ENCODE results near the gene MAGI3.

MAGI3 gene

GRCh38 chr1:113677250-113678158 is 287.2 kb downstream of the MAGI3 start:
- 0 out of 2 replicates have a peak, but pooled peaks have one; percentile 7 for TF ChIP-seq CTCF (IDR thresholded peaks at IDR 0.05; ENCODE audit: low read depth, low read length)
- H3K4me3 ChIP-seq (ENCODE audit: low read depth, low read length) = no peak overlapping the region
- H3K9me3 ChIP-seq (ENCODE audit: severe bottlenecking) = no peaks in the 10 kb centered on the region
- H3K27me3 ChIP-seq (ENCODE audit: insufficient read depth, low read depth, severe bottlenecking) = no peaks in the 10 kb centered on the region
- 0 out of 2 replicates have a peak, but pooled peaks cover 4% of the 10 kb centered on the region for H3K36me3 ChIP-seq
- H3K27ac ChIP-seq = no peak overlapping the region
- peak; percentile 44 for DNase-seq

GRCh38 chr1:113678159-113678469 is 287.8 kb downstream of the MAGI3 start:
- Histone ChIP-seq H3K4me3 (ENCODE audit: low read depth, low read length) (no peak overlapping the region), H3K36me3 (peaks cover 4% of the 10 kb centered on the region; the same call in 1 of the 2 replicates), H3K9me3 (ENCODE audit: severe bottlenecking) (no peaks in the 10 kb centered on the region), H3K27ac (no peak overlapping the region), H3K27me3 (ENCODE audit: insufficient read depth, low read depth, severe bottlenecking) (no peaks in the 10 kb centered on the region)
- no peak for TF ChIP-seq CTCF (IDR thresholded peaks at IDR 0.05; ENCODE audit: low read depth, low read length)
- DNase-seq = no peak

- H3K27me3 ChIP-seq (ENCODE audit: insufficient read depth, low read depth, severe bottlenecking) = no peaks in the 10 kb centered on the region
- H3K4me3 ChIP-seq (ENCODE audit: low read depth, low read length) = no peak overlapping the region
- no peak for DNase-seq
- H3K27ac ChIP-seq = no peak overlapping the region
- H3K36me3 ChIP-seq = no peaks in the 10 kb centered on the region; the same call in 1 of the 2 replicates
- no peak for TF ChIP-seq CTCF (IDR thresholded peaks at IDR 0.05; ENCODE audit: low read depth, low read length)
- H3K9me3 ChIP-seq (ENCODE audit: severe bottlenecking) = no peaks in the 10 kb centered on the region
These were observed 291.5 kb downstream of the MAGI3 start for GRCh38 chr1:113681596-113682337.

- Histone ChIP-seq H3K4me3 (ENCODE audit: low read depth, low read length) (no peak overlapping the region), H3K27me3 (ENCODE audit: insufficient read depth, low read depth, severe bottlenecking) (no peaks in the 10 kb centered on the region), H3K9me3 (ENCODE audit: severe bottlenecking) (no peaks in the 10 kb centered on the region), H3K27ac (no peak overlapping the region), H3K36me3 (no peaks in the 10 kb centered on the region; the same call in 1 of the 2 replicates)
- no peak for DNase-seq
- TF ChIP-seq CTCF (IDR thresholded peaks at IDR 0.05; ENCODE audit: low read depth, low read length) = no peak
These were observed 293.3 kb downstream of the MAGI3 start for GRCh38 chr1:113683384-113684152.

- H3K36me3 ChIP-seq = no peaks in the 10 kb centered on the region; the same call in 1 of the 2 replicates
- no peak overlapping the region for H3K4me3 ChIP-seq (ENCODE audit: low read depth, low read length)
- no peak for TF ChIP-seq CTCF (IDR thresholded peaks at IDR 0.05; ENCODE audit: low read depth, low read length)
- H3K27ac ChIP-seq = no peak overlapping the region
- no peaks in the 10 kb centered on the region for H3K27me3 ChIP-seq (ENCODE audit: insufficient read depth, low read depth, severe bottlenecking)
- no peaks in the 10 kb centered on the region for H3K9me3 ChIP-seq (ENCODE audit: severe bottlenecking)
- DNase-seq = no peak
These were observed 293.8 kb downstream of the MAGI3 start for GRCh38 chr1:113684153-113684541.
